NB4 (cell line): ENCODE data around the gene CCSER1.
A peak's percentile ranks its signal among the peaks of the same experiment; 100 is the strongest.

Source experiments
- DNase-seq: peaks from one replicate; pipeline ENCODE4 v3.0.0; 2010; ENCODE audit warnings: low read depth
- H3K4me3 ChIP-seq: one replicate; pipeline ENCODE4 v1.5.1; 2011; ENCODE audit warnings: mild to moderate bottlenecking, low read depth, low read length, moderate library complexity
- MAX ChIP-seq: IDR thresholded peaks from 2 replicates; pipeline ENCODE4 v1.6.1; 2011; ENCODE audit warnings: low read depth, low read length
- MYC ChIP-seq: IDR thresholded peaks from 2 replicates; pipeline ENCODE4 v1.6.1; 2011; ENCODE audit warnings: low read depth, low read length
- POLR2A ChIP-seq: IDR thresholded peaks from 2 replicates; pipeline ENCODE4 v1.6.1; 2011; ENCODE audit warnings: mild to moderate bottlenecking; ENCODE audit not compliant: insufficient read length; ENCODE audit errors: extremely low read depth
- TF ChIP-seq, protein P1 (sequence below): IDR thresholded peaks from one replicate; pipeline ENCODE4 v1.5.1; 2012; ENCODE audit warnings: low read depth, low read length

CCSER1 gene

GRCh38 chr4:91037951-91038350 is 910.8 kb downstream of the CCSER1 start:
- no peak for TF ChIP-seq MYC
- no peak for TF ChIP-seq POLR2A
- no peak for TF ChIP-seq MAX
- TF ChIP-seq, protein P1, sequence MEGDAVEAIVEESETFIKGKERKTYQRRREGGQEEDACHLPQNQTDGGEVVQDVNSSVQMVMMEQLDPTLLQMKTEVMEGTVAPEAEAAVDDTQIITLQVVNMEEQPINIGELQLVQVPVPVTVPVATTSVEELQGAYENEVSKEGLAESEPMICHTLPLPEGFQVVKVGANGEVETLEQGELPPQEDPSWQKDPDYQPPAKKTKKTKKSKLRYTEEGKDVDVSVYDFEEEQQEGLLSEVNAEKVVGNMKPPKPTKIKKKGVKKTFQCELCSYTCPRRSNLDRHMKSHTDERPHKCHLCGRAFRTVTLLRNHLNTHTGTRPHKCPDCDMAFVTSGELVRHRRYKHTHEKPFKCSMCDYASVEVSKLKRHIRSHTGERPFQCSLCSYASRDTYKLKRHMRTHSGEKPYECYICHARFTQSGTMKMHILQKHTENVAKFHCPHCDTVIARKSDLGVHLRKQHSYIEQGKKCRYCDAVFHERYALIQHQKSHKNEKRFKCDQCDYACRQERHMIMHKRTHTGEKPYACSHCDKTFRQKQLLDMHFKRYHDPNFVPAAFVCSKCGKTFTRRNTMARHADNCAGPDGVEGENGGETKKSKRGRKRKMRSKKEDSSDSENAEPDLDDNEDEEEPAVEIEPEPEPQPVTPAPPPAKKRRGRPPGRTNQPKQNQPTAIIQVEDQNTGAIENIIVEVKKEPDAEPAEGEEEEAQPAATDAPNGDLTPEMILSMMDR = no peak
- no peak for DNase-seq
- H3K4me3 ChIP-seq = no peak overlapping the region

DNA sequence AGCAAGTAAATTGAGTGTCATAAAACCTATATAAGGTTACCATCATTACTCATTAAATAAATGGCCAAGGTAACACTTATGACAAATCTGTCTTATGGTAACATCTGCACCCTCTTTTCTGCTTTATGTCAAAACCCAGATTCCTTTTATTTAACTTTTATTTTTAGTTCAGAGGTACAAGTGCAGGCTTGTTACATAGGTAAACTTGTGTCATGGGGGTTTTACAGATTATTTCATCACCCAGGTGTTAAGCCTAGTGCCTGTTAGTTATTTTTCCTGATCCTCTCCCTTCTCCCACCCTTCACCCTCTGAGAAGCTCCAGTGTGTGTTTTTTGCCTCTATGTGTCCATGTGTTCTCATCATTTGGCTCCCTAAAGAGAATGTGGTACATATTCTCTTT is 930.7 kb downstream of the CCSER1 start:
- no peak for TF ChIP-seq MAX
- no peak for TF ChIP-seq MYC
- TF ChIP-seq, protein P1 = no peak
- TF ChIP-seq POLR2A = no peak
- H3K4me3 ChIP-seq = no peak overlapping the region
- no peak for DNase-seq

GRCh38 chr4:91058345-91058744 is 931.2 kb downstream of the CCSER1 start:
- TF ChIP-seq MYC = no peak
- no peak for TF ChIP-seq POLR2A
- no peak for DNase-seq
- H3K4me3 ChIP-seq = no peak overlapping the region

GRCh38 chr4:91064157-91064853 is 937.1 kb downstream of the CCSER1 start:
- DNase-seq = peak; percentile 11
- no peak for TF ChIP-seq MYC
- no peak overlapping the region for H3K4me3 ChIP-seq

DNA sequence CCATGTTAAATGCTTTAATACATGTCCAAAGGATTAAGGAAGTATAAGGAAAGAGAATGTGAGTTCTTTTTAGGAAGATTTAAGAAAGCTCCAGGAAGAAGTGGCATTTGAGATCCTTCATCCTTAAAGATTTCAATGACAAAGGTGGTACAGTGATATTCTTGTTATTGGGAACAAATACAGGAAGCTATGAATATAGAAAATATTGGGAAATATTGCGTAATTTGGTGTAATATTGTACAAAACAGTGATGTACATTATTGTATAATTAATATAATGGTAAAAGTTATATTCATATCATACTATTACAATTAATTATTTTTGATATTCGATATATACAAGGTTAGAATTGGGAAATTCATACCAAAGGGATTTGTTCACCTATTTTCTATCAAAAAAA is 937.9 kb downstream of the CCSER1 start:
- TF ChIP-seq MYC (no peak), MAX (no peak), POLR2A (no peak)
- TF ChIP-seq, protein P1 = no peak
- DNase-seq = no peak
- H3K4me3 ChIP-seq = no peak overlapping the region

- TF ChIP-seq, protein P1 = no peak
- TF ChIP-seq MYC (no peak), MAX (no peak), POLR2A (no peak)
- no peak for DNase-seq
- no peak overlapping the region for H3K4me3 ChIP-seq
These were observed 943.5 kb downstream of the CCSER1 start for GRCh38 chr4:91070736-91071135.

GRCh38 chr4:91076147-91076546 is 949.0 kb downstream of the CCSER1 start:
- H3K4me3 ChIP-seq = no peak overlapping the region
- no peak for DNase-seq
- TF ChIP-seq, protein P1 = no peak
- TF ChIP-seq POLR2A (no peak), MYC (no peak), MAX (no peak)
